H1 (cell line): Measurements from ENCODE around the gene TMEM145. TPM values are rescaled to one million over a fixed set of nuclear protein-coding genes. Genes with fewer than 3 reads are reported as not detected.

Experiments
- CTCF ChIA-PET: fragments of 300-600 bp; sonication (Branson Sonifier 250); formaldehyde crosslinking; loops from one replicate; lab custom pipeline; 2021; ENCODE audit not compliant: partially characterized antibody; lab: Charles Lee
- POLR2A ChIA-PET: fragments of 300-600 bp; sonication (Branson Sonifier 250); formaldehyde crosslinking; loops from one replicate; lab custom pipeline; 2021; ENCODE audit warnings: inconsistent platforms; ENCODE audit not compliant: partially characterized antibody; lab: Charles Lee
- DNase-seq, 2 experiments: peaks; one replicate each; pipeline versions ENCODE4 v3.0.0 to v3.0.0-alpha.2; 2010 to 2022; ENCODE audit warnings: low spot score in 2 of 2, low read depth in 1 of 2, mixed read lengths in 1 of 2
- FAIRE-seq: peaks from 2 replicates; lab custom pipeline; 2011; peaks lifted over from hg19 to GRCh38; lab: Jason Lieb, UNC
- H2AFZ ChIP-seq: 2 replicates; pipeline ENCODE4 v1.8.1; 2012; ENCODE audit warnings: low read length, inconsistent platforms
- H2AK5ac ChIP-seq: 2 replicates; pipeline ENCODE4 v1.6.1; 2013; ENCODE audit warnings: low read depth, low read length
- H2BK120ac ChIP-seq: replicated peaks from 2 replicates; pipeline ENCODE3; 2013; ENCODE audit warnings: low read depth, low read length, inconsistent platforms
- H2BK12ac ChIP-seq: 2 replicates; pipeline ENCODE4 v1.6.1; 2013; ENCODE audit warnings: low read depth, low read length
- H2BK15ac ChIP-seq: 2 replicates; pipeline ENCODE4 v1.6.1; 2013; ENCODE audit warnings: low read length
- H2BK20ac ChIP-seq: 2 replicates; pipeline ENCODE4 v1.6.1; 2013; ENCODE audit warnings: low read length
- H2BK5ac ChIP-seq: 2 replicates; pipeline ENCODE4 v1.6.1; 2013; ENCODE audit warnings: low read depth, low read length
- H3K14ac ChIP-seq: 2 replicates; pipeline ENCODE4 v1.6.1; 2013; ENCODE audit warnings: inconsistent platforms; ENCODE audit not compliant: insufficient read length
- H3K18ac ChIP-seq: 2 replicates; pipeline ENCODE4 v1.6.1; 2013; ENCODE audit warnings: low read length; ENCODE audit errors: extremely low read depth
- H3K23ac ChIP-seq: 2 replicates; pipeline ENCODE4 v1.6.1; 2013; ENCODE audit warnings: inconsistent platforms; ENCODE audit not compliant: insufficient read length
- H3K23me2 ChIP-seq: 2 replicates; pipeline ENCODE4 v1.6.1; 2013; ENCODE audit warnings: low read depth, low read length
- H3K27ac ChIP-seq: 2 replicates; pipeline ENCODE4 v1.6.1; 2011; ENCODE audit warnings: low read depth, low read length, inconsistent platforms
- H3K27me3 ChIP-seq, 4 experiments: replicated peaks in 1 of 4; 1 replicate in 1 of 4; 2 replicates in 3 of 4; pipeline versions ENCODE4 v1.6.1 to v1.8.1; 2011 to 2013; ENCODE audit warnings: low read length in 3 of 4, mild to moderate bottlenecking in 3 of 4, inconsistent platforms in 2 of 4, mixed read lengths in 2 of 4, moderate library complexity in 1 of 4; ENCODE audit not compliant: control insufficient read depth in 3 of 4, insufficient read depth in 3 of 4; ENCODE audit errors: extremely low read depth in 1 of 4
- H3K36me3 ChIP-seq, 4 experiments: 2 replicates each; pipeline versions ENCODE4 v1.6.1 to v1.8.1; 2011 to 2013; ENCODE audit warnings: mild to moderate bottlenecking in 4 of 4, low read length in 3 of 4, moderate library complexity in 2 of 4, control low read depth in 1 of 4, inconsistent platforms in 1 of 4; ENCODE audit not compliant: insufficient read depth in 4 of 4, control insufficient read depth in 2 of 4
- H3K4ac ChIP-seq: replicated peaks from 2 replicates; pipeline ENCODE3; 2013; ENCODE audit warnings: low read length, low read depth, mixed read lengths, inconsistent platforms; ENCODE audit not compliant: insufficient read length
- H3K4me1 ChIP-seq, 4 experiments: replicated peaks in 1 of 4; 1 replicate in 1 of 4; 2 replicates in 3 of 4; pipeline versions ENCODE4 v1.6.1 to v1.8.1; 2011 to 2013; ENCODE audit warnings: low read length in 3 of 4, inconsistent platforms in 2 of 4, mixed read lengths in 1 of 4; ENCODE audit not compliant: insufficient read depth in 4 of 4, control insufficient read depth in 3 of 4
- H3K4me2 ChIP-seq, 2 experiments: 2 replicates each; pipeline versions ENCODE4 v1.6.1 to v1.8.1; 2011 to 2013; ENCODE audit warnings: low read depth in 2 of 2, low read length in 2 of 2, control low read depth in 1 of 2, inconsistent platforms in 1 of 2, mild to moderate bottlenecking in 1 of 2; ENCODE audit not compliant: insufficient read depth in 1 of 2
- H3K4me3 ChIP-seq, 4 experiments: fragments of 200-600, 300-600 bp in 1 of 4; sonication (generic), shearing (Covaris generic), sonication (Bioruptor Twin) in 1 of 4; 2 replicates each; pipeline versions ENCODE4 v1.5.1 to v1.8.1; 2011 to 2016; ENCODE audit warnings: low read length in 4 of 4, low read depth in 3 of 4, control low read depth in 2 of 4, inconsistent platforms in 2 of 4, mild to moderate bottlenecking in 2 of 4, mixed read lengths in 1 of 4, moderate library complexity in 1 of 4; ENCODE audit not compliant: insufficient read depth in 2 of 4; ENCODE audit errors: extremely low read depth in 1 of 4
- H3K56ac ChIP-seq: replicated peaks from 2 replicates; pipeline ENCODE3; 2013; ENCODE audit warnings: low read depth, mild to moderate bottlenecking, mixed read lengths, low read length, inconsistent platforms; ENCODE audit not compliant: insufficient read length
- H3K79me1 ChIP-seq: 2 replicates; pipeline ENCODE4 v1.6.1; 2013; ENCODE audit warnings: low read depth, low read length, control low read depth
- H3K79me2 ChIP-seq, 2 experiments: 2 replicates each; pipeline versions ENCODE4 v1.6.1 to v1.8.1; 2012 to 2013; ENCODE audit warnings: low read length in 2 of 2, mild to moderate bottlenecking in 2 of 2, inconsistent platforms in 1 of 2; ENCODE audit not compliant: insufficient read depth in 2 of 2, control insufficient read depth in 1 of 2
- H3K9ac ChIP-seq, 4 experiments: replicated peaks in 1 of 4; 1 replicate in 1 of 4; 2 replicates in 3 of 4; pipeline versions ENCODE4 v1.6.1 to v1.8.1; 2011 to 2013; ENCODE audit warnings: low read depth in 3 of 4, low read length in 3 of 4, control low read depth in 2 of 4, mild to moderate bottlenecking in 2 of 4, moderate library complexity in 2 of 4, inconsistent platforms in 1 of 4; ENCODE audit errors: extremely low read depth in 1 of 4
- H3K9me3 ChIP-seq, 2 experiments: 2 replicates each; pipeline versions ENCODE4 v1.6.1 to v1.8.1; 2012 to 2013; ENCODE audit warnings: mild to moderate bottlenecking in 2 of 2, moderate library complexity in 2 of 2, control low read depth in 1 of 2, inconsistent platforms in 1 of 2, low read depth in 1 of 2, low read length in 1 of 2, mixed read lengths in 1 of 2; ENCODE audit not compliant: insufficient read depth in 2 of 2
- H4K20me1 ChIP-seq, 2 experiments: replicated peaks in 1 of 2; 2 replicates each; pipeline versions ENCODE3 to v1.8.1; 2011 to 2013; ENCODE audit warnings: inconsistent platforms in 2 of 2, low read length in 2 of 2, mild to moderate bottlenecking in 1 of 2; ENCODE audit not compliant: insufficient read depth in 2 of 2, control insufficient read depth in 1 of 2
- H4K5ac ChIP-seq: 2 replicates; pipeline ENCODE4 v1.6.1; 2013; ENCODE audit warnings: low read length, low read depth, mixed read lengths, inconsistent platforms; ENCODE audit not compliant: insufficient read length
- H4K8ac ChIP-seq: 2 replicates; pipeline ENCODE4 v1.8.0; 2013; ENCODE audit warnings: mild to moderate bottlenecking, moderate library complexity, low read length, inconsistent platforms; ENCODE audit not compliant: insufficient read depth; ENCODE audit errors: extremely low read depth
- H4K91ac ChIP-seq: replicated peaks from 2 replicates; pipeline ENCODE3; 2013; ENCODE audit warnings: low read length, mixed read lengths, inconsistent platforms; ENCODE audit not compliant: insufficient read length
- CHD2 ChIP-seq: IDR thresholded peaks from 2 replicates; pipeline ENCODE4 v1.6.1; 2012; ENCODE audit warnings: low read length, improper control_type of control experiment
- CREB1 ChIP-seq: IDR thresholded peaks from 2 replicates; pipeline ENCODE4 v1.6.1; 2012; ENCODE audit warnings: inconsistent platforms
- GABPA ChIP-seq: IDR thresholded peaks from 2 replicates; pipeline ENCODE4 v1.6.1; 2011; ENCODE audit warnings: mild to moderate bottlenecking, low read length, moderate library complexity, borderline replicate concordance; ENCODE audit not compliant: insufficient read depth
- HDAC6 ChIP-seq: IDR thresholded peaks from one replicate; pipeline ENCODE4 v1.7.1; 2012; ENCODE audit warnings: low read depth, mild to moderate bottlenecking, inconsistent platforms, low read length, moderate library complexity
- JUN ChIP-seq: IDR thresholded peaks from 2 replicates; pipeline ENCODE4 v1.6.1; 2011; ENCODE audit warnings: low read depth, mild to moderate bottlenecking, improper control_type of control experiment, low read length
- KDM5A ChIP-seq: fragments of 200-600 bp; IDR thresholded peaks from 2 replicates; pipeline ENCODE4 v1.7.1; 2012; ENCODE audit warnings: mild to moderate bottlenecking, low read length, inconsistent platforms, mixed read lengths
- MAFK ChIP-seq: IDR thresholded peaks from 2 replicates; pipeline ENCODE4 v1.6.1; 2012; ENCODE audit warnings: low read depth, mild to moderate bottlenecking, improper control_type of control experiment, low read length
- POLR2AphosphoS5 ChIP-seq: IDR thresholded peaks from 2 replicates; pipeline ENCODE4 v1.6.1; 2011; ENCODE audit warnings: low read depth, low read length
- SP2 ChIP-seq: IDR thresholded peaks from 2 replicates; pipeline ENCODE4 v1.6.1; 2012; ENCODE audit warnings: mild to moderate bottlenecking, low read length, inconsistent platforms
- WGBS, 2 experiments: shearing (Covaris generic) in 1 of 2; methylation state at CpG; one replicate each; pipeline versions ENCODE4 v1.1.6 to v1.1.7; 2013 to 2015; ENCODE audit warnings: low lambda C conversion rate in 2 of 2, mixed read lengths in 2 of 2, inconsistent platforms in 1 of 2, low coverage in 1 of 2, missing lambda C conversion rate in 1 of 2; ENCODE audit not compliant: insufficient replicate concordance in 2 of 2, insufficient coverage in 1 of 2, insufficient read length in 1 of 2; ENCODE audit errors: extremely low coverage in 1 of 2, missing lambda C conversion rate in 1 of 2; 5-methylcytosine and 5-hydroxymethylcytosine counted together
- polyA plus RNA-seq, 7 experiments: library from polyadenylated mRNA; depleted of rRNA in 3 of 7; stranded (reverse) in 5 of 7; unstranded in 2 of 7; fragments of >200 nt in 5 of 7; fragments of 200-250 nt in 2 of 7; gene quantifications; 1 replicate in 5 of 7; 2 replicates in 1 of 7; 4 replicates in 1 of 7; pipeline versions ENCODE4 v1.2.1 to v1.2.3, GENCODE V29; 2011 to 2013; ENCODE audit warnings: missing spikeins in 2 of 7, mixed read lengths in 2 of 7
- total RNA-seq: library from RNA; stranded (reverse); fragmentation: NEBNext Ultra II Directional; extraction: Animal tissue kit (Norgen Biotek cat#: 25700); gene quantifications from 2 replicates; pipeline ENCODE4 v1.2.1, GENCODE V29; 2021
- TF ChIP-seq, protein P1 (sequence below), 3 experiments: IDR thresholded peaks; 1 replicate in 2 of 3; 2 replicates in 1 of 3; pipeline versions ENCODE4 v1.5.1 to v1.6.1; 2011; ENCODE audit warnings: low read length in 3 of 3, mild to moderate bottlenecking in 3 of 3, inconsistent platforms in 2 of 3, low read depth in 1 of 3, moderate library complexity in 1 of 3; ENCODE audit not compliant: insufficient read depth in 1 of 3; ENCODE audit errors: control extremely low read depth in 1 of 3
- TF ChIP-seq, protein P2 (sequence below): IDR thresholded peaks from 2 replicates; pipeline ENCODE4 v1.6.1; 2012; ENCODE audit warnings: low read length, inconsistent platforms

Gene TMEM145
- total and polyA plus RNA-seq, 2 of the 8 experiments (the other 6 are each of a cell fraction or from before 2014, with no cell fraction given): 2.3 to 4.7 TPM

DNA sequence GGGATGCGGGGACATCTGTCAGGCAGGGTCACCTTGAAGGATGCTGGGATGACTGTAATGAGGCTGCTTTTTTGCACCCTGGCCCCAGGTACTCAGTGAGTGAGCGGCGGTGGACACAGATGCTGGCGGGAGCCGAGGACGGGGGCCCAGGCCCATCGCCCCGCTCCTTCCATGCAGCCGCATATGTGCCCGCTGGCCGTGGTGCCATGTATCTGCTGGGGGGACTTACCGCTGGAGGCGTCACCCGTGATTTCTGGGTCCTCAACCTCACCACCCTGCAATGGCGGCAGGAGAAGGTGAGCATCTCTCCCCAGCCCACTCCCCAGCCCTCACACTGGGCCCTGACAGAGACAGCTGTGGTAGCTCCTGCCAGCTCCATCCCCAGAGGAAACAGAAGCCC, 43.6 kb downstream of the TMEM145 start:
- H3K36me3 ChIP-seq: peaks cover 0 to 7% (median 3%) of the 10 kb centered on the region in 4 experiments; a peak in 4 of 8 replicates
- DNase-seq: no peak
- CTCF ChIA-PET: interaction anchor here (0.8 to 2.2 kb wide), 4 partner anchors 11 to 82 kb away, joined by 3 to 13 read pairs (median 5); no protein-coding TSS in a partner anchor

More for the DNA sequence above, 43.6 kb downstream of the TMEM145 start:
- no peak overlapping the region for H3K23ac ChIP-seq
- H2BK15ac ChIP-seq: no peak overlapping the region
- POLR2A ChIA-PET: no interaction called here
- no peak overlapping the region for H3K4me2 ChIP-seq
- H3K79me1 ChIP-seq: no peaks in the 10 kb centered on the region
- no peak overlapping the region for H4K8ac ChIP-seq
- no peak for FAIRE-seq
- H3K79me2 ChIP-seq: no peaks in the 10 kb centered on the region
- H2BK12ac ChIP-seq: no peak overlapping the region
- H3K18ac ChIP-seq: no peak overlapping the region
- no peaks in the 10 kb centered on the region for H3K27me3 ChIP-seq
- WGBS, 2 experiments: 96% methylated on average over 15 of the region's 15 CpGs; no CpG with 5 or more reads in 1 of the 2 experiments
- H3K4me3 ChIP-seq: no peak overlapping the region
- H3K23me2 ChIP-seq: no peaks in the 10 kb centered on the region
- peaks cover 0 to 6% (median 1%) of the 10 kb centered on the region in 4 experiments; a peak in 4 of 7 replicates for H3K4me1 ChIP-seq
- no peak overlapping the region for H4K5ac ChIP-seq
- no peaks in the 10 kb centered on the region for H3K9me3 ChIP-seq
- H3K14ac ChIP-seq: no peak overlapping the region
- H3K9ac ChIP-seq: no peak overlapping the region
- no peak overlapping the region for H2BK5ac ChIP-seq
- no peak for TF ChIP-seq CREB1
- TF ChIP-seq CHD2: no peak
- no peak for TF ChIP-seq GABPA
- TF ChIP-seq KDM5A: no peak
- TF ChIP-seq JUN: no peak
- TF ChIP-seq, protein P1, sequence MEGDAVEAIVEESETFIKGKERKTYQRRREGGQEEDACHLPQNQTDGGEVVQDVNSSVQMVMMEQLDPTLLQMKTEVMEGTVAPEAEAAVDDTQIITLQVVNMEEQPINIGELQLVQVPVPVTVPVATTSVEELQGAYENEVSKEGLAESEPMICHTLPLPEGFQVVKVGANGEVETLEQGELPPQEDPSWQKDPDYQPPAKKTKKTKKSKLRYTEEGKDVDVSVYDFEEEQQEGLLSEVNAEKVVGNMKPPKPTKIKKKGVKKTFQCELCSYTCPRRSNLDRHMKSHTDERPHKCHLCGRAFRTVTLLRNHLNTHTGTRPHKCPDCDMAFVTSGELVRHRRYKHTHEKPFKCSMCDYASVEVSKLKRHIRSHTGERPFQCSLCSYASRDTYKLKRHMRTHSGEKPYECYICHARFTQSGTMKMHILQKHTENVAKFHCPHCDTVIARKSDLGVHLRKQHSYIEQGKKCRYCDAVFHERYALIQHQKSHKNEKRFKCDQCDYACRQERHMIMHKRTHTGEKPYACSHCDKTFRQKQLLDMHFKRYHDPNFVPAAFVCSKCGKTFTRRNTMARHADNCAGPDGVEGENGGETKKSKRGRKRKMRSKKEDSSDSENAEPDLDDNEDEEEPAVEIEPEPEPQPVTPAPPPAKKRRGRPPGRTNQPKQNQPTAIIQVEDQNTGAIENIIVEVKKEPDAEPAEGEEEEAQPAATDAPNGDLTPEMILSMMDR (IDR thresholded peaks at IDR 0.05; ENCODE audit: control extremely low read depth in 1 of 3, insufficient read depth in 1 of 3, low read depth in 1 of 3, low read length in 3 of 3): no peak
- no peak for TF ChIP-seq MAFK
- TF ChIP-seq SP2: no peak
- TF ChIP-seq, protein P2, sequence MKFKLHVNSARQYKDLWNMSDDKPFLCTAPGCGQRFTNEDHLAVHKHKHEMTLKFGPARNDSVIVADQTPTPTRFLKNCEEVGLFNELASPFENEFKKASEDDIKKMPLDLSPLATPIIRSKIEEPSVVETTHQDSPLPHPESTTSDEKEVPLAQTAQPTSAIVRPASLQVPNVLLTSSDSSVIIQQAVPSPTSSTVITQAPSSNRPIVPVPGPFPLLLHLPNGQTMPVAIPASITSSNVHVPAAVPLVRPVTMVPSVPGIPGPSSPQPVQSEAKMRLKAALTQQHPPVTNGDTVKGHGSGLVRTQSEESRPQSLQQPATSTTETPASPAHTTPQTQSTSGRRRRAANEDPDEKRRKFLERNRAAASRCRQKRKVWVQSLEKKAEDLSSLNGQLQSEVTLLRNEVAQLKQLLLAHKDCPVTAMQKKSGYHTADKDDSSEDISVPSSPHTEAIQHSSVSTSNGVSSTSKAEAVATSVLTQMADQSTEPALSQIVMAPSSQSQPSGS: no peak
- TF ChIP-seq POLR2AphosphoS5: no peak
- no peak for TF ChIP-seq HDAC6
- H3K27ac ChIP-seq: no peak overlapping the region
- no peak overlapping the region for H2BK20ac ChIP-seq
- H4K91ac ChIP-seq: no peak overlapping the region
- H2BK120ac ChIP-seq: no peak overlapping the region
- H2AFZ ChIP-seq: no peak overlapping the region
- no peak overlapping the region for H3K4ac ChIP-seq
- peaks cover 2 to 3% of the 10 kb centered on the region in 2 experiments for H4K20me1 ChIP-seq
- no peak overlapping the region for H2AK5ac ChIP-seq
- no peak overlapping the region for H3K56ac ChIP-seq
